H1 (cell line): ENCODE measurements around the gene UCKL1. TPM values are rescaled to one million over a fixed set of nuclear protein-coding genes. Genes with fewer than 3 reads are reported as not detected.

ENCODE experiments used
- microRNA counts: library from miRNA; unstranded; fragments of <30 nt; microRNA quantifications from one replicate; lab custom pipeline; 2015
- microRNA-seq, 2 experiments: library from miRNA; unstranded; fragments of <30 nt; microRNA quantifications; one replicate each; pipeline versions ENCODE4 to v1.2.0, GENCODE V29; 2016 to 2020; ENCODE audit warnings: borderline microRNAs expressed in 2 of 2, borderline number of aligned reads in 2 of 2, borderline replicate concordance in 1 of 2
- polyA plus RNA-seq, 7 experiments: library from polyadenylated mRNA; depleted of rRNA in 3 of 7; stranded (reverse) in 5 of 7; unstranded in 2 of 7; fragments of >200 nt in 5 of 7; fragments of 200-250 nt in 2 of 7; gene quantifications; 1 replicate in 5 of 7; 2 replicates in 1 of 7; 4 replicates in 1 of 7; pipeline versions ENCODE4 v1.2.1 to v1.2.3, GENCODE V29; 2011 to 2013; ENCODE audit warnings: missing spikeins in 2 of 7, mixed read lengths in 2 of 7
- small RNA-seq: library from polyadenylated mRNA; stranded (forward); fragments of <200 nt; extraction: miRNeasy Mini kit (QIAGEN cat#:217004); gene quantifications from one replicate; pipeline ENCODE3, GENCODE V24; 2013; ENCODE audit not compliant: insufficient read depth
- total RNA-seq: library from RNA; stranded (reverse); fragmentation: NEBNext Ultra II Directional; extraction: Animal tissue kit (Norgen Biotek cat#: 25700); gene quantifications from 2 replicates; pipeline ENCODE4 v1.2.1, GENCODE V29; 2021

Gene UCKL1
- total and polyA plus RNA-seq, 2 of the 8 experiments (the other 6 are each of a cell fraction or from before 2014, with no cell fraction given), result 36.5 to 91.2 TPM

MicroRNAs encoded within 50 kb of the gene (microRNA counts, 767-probe panel; counts per million panel counts)
- microRNA hsa-miR-1914-5p (lab: Ali Mortazavi, UCI) (879 counts per million, percentile 95 among the panel's probes with 10 or more counts), microRNA hsa-miR-647 (lab: Ali Mortazavi, UCI) (879 counts per million, percentile 95 among the panel's probes with 10 or more counts), microRNA hsa-miR-941 (lab: Ali Mortazavi, UCI) (879 counts per million, percentile 95 among the panel's probes with 10 or more counts)

Small RNA genes within 50 kb of the gene (microRNA-seq; reads per million reads assigned to microRNA genes)
- gene MIR1914, result 0 to 0.81 reads per million in 2 experiments
- gene MIR647, result 0 reads per million in 2 experiments
- gene MIR941-1, result 0 reads per million in 2 experiments
- gene MIR941-2, result 0 reads per million in 2 experiments
- 0 reads per million in 2 experiments for gene MIR941-3
- 0 reads per million in 2 experiments for gene MIR941-4
- gene MIR941-5, result 0 reads per million in 2 experiments

Small RNA genes within 50 kb of the gene (small RNA-seq; reads per million reads assigned to genes)
- gene MIR647 (not detected), gene MIR941-2 (not detected), gene MIR941-4 (not detected), gene MIR941-5 (not detected), gene RNU1-134P (not detected)

Other genes with a start within 250 kb of the UCKL1 start
- 21.9 and 22.9 TPM in 2 replicates for gene ARFRP1, start 248.4 kb downstream of the UCKL1 start, total RNA-seq
- gene ARFRP1, start 248.4 kb downstream of the UCKL1 start, polyA plus RNA-seq (2011; rRNA removed), result 12.9 and 19.4 TPM in 2 replicates
- gene ZGPAT, start 248.4 kb downstream of the UCKL1 start, total RNA-seq, result 21.4 and 24.9 TPM in 2 replicates
- gene ZGPAT, start 248.4 kb downstream of the UCKL1 start, polyA plus RNA-seq (2011; rRNA removed), result 14.5 and 21.5 TPM in 2 replicates
- 3.3 and 4.5 TPM in 2 replicates for gene LIME1, start 219.8 kb downstream of the UCKL1 start, total RNA-seq
- 5.9 and 9.5 TPM in 2 replicates for gene LIME1, start 219.8 kb downstream of the UCKL1 start, polyA plus RNA-seq (2011; rRNA removed)
- gene SLC2A4RG, start 216.6 kb downstream of the UCKL1 start, total RNA-seq, result 25.0 and 29.1 TPM in 2 replicates
- 15.9 and 32.9 TPM in 2 replicates for gene SLC2A4RG, start 216.6 kb downstream of the UCKL1 start, polyA plus RNA-seq (2011; rRNA removed)
- gene ZBTB46, start 125.2 kb downstream of the UCKL1 start, total RNA-seq, result 21.1 and 22.4 TPM in 2 replicates
- 6.4 and 10.7 TPM in 2 replicates for gene ZBTB46, start 125.2 kb downstream of the UCKL1 start, polyA plus RNA-seq (2011; rRNA removed)
- gene ABHD16B, start 94.9 kb downstream of the UCKL1 start, total RNA-seq, result not detected in 2 replicates
- 0.05 TPM in 1 of 2 replicates, not detected in the other for gene ABHD16B, start 94.9 kb downstream of the UCKL1 start, polyA plus RNA-seq (2011; rRNA removed)
- gene TPD52L2, start 91.1 kb downstream of the UCKL1 start, total RNA-seq, result 77.1 and 78.1 TPM in 2 replicates
- 80.2 and 96.5 TPM in 2 replicates for gene TPD52L2, start 91.1 kb downstream of the UCKL1 start, polyA plus RNA-seq (2011; rRNA removed)
- gene DNAJC5, start 61.3 kb downstream of the UCKL1 start, total RNA-seq, result 31.2 and 32.8 TPM in 2 replicates
- gene DNAJC5, start 61.3 kb downstream of the UCKL1 start, polyA plus RNA-seq (2011; rRNA removed), result 19.2 and 25.0 TPM in 2 replicates
- gene ZNF512B, start 13.5 kb upstream of the UCKL1 start, total RNA-seq, result 26.6 and 27.0 TPM in 2 replicates
- gene ZNF512B, start 13.5 kb upstream of the UCKL1 start, polyA plus RNA-seq (2011; rRNA removed), result 7.3 and 10.6 TPM in 2 replicates
- gene SAMD10, start 23.2 kb upstream of the UCKL1 start, total RNA-seq, result 3.0 and 3.8 TPM in 2 replicates
- gene SAMD10, start 23.2 kb upstream of the UCKL1 start, polyA plus RNA-seq (2011; rRNA removed), result 5.2 and 6.4 TPM in 2 replicates
- gene PRPF6, start 24.7 kb upstream of the UCKL1 start, total RNA-seq, result 76.9 and 80.7 TPM in 2 replicates
- gene PRPF6, start 24.7 kb upstream of the UCKL1 start, polyA plus RNA-seq (2011; rRNA removed), result 27.9 and 42.8 TPM in 2 replicates
- 0.52 and 0.61 TPM in 2 replicates for gene C20orf204, start 79.8 kb upstream of the UCKL1 start, total RNA-seq
- 0.39 and 0.96 TPM in 2 replicates for gene C20orf204, start 79.8 kb upstream of the UCKL1 start, polyA plus RNA-seq (2011; rRNA removed)
- gene SOX18, start 93.2 kb upstream of the UCKL1 start, total RNA-seq, result 0.23 TPM in 1 of 2 replicates, not detected in the other
- 0.08 and 0.09 TPM in 2 replicates for gene SOX18, start 93.2 kb upstream of the UCKL1 start, polyA plus RNA-seq (2011; rRNA removed)
- gene TCEA2, start 106.8 kb upstream of the UCKL1 start, total RNA-seq, result 41.4 and 46.3 TPM in 2 replicates
- 42.3 and 66.0 TPM in 2 replicates for gene TCEA2, start 106.8 kb upstream of the UCKL1 start, polyA plus RNA-seq (2011; rRNA removed)
- 12.7 and 13.1 TPM in 2 replicates for gene RGS19, start 123.1 kb upstream of the UCKL1 start, total RNA-seq
- 16.8 and 21.9 TPM in 2 replicates for gene RGS19, start 123.1 kb upstream of the UCKL1 start, polyA plus RNA-seq (2011; rRNA removed)
- gene OPRL1, start 123.7 kb upstream of the UCKL1 start, total RNA-seq, result 0.52 and 0.63 TPM in 2 replicates
- gene OPRL1, start 123.7 kb upstream of the UCKL1 start, polyA plus RNA-seq (2011; rRNA removed), result 0.98 and 2.0 TPM in 2 replicates
- gene LKAAEAR1, start 128.0 kb upstream of the UCKL1 start, total RNA-seq, result 0.41 and 0.52 TPM in 2 replicates
- 0.53 and 0.91 TPM in 2 replicates for gene LKAAEAR1, start 128.0 kb upstream of the UCKL1 start, polyA plus RNA-seq (2011; rRNA removed)
- not detected in 2 replicates for gene NPBWR2, start 151.1 kb upstream of the UCKL1 start, total RNA-seq
- not detected in 2 replicates for gene NPBWR2, start 151.1 kb upstream of the UCKL1 start, polyA plus RNA-seq (2011; rRNA removed)
- gene MYT1, start 208.0 kb upstream of the UCKL1 start, total RNA-seq, result 1.1 and 2.0 TPM in 2 replicates
- gene MYT1, start 208.0 kb upstream of the UCKL1 start, polyA plus RNA-seq (2011; rRNA removed), result 0.63 and 1.0 TPM in 2 replicates